Caco-2 (cell line): Measurements from ENCODE around the gene TMEM63B. TPM values are rescaled to one million over a fixed set of nuclear protein-coding genes. Genes with fewer than 3 reads are reported as not detected.
A peak's percentile ranks its signal among the peaks of the same experiment; 100 is the strongest.

Source experiments
- BruUV-seq: library from RNA; stranded (reverse); fragments of 400-500 nt; replicated peaks from 2 replicates; lab custom pipeline; 2021; lab: Mats Ljungman, UMichigan
- CTCF ChIA-PET: fragments of 300-600 bp; sonication (Branson Sonifier 250); formaldehyde crosslinking; loops from one replicate; lab custom pipeline; 2022; ENCODE audit warnings: antibody characterized with exemption; lab: Charles Lee
- POLR2A ChIA-PET: fragments of 300-600 bp; sonication (Branson Sonifier 250); formaldehyde crosslinking; loops from one replicate; lab custom pipeline; 2022; ENCODE audit warnings: antibody characterized with exemption; lab: Charles Lee
- DNase-seq, 2 experiments: peaks; one replicate each; pipeline versions ENCODE4 v3.0.0 to v3.0.0-alpha.2; 2020 to 2022
- H3K27me3 ChIP-seq: replicated peaks from 2 replicates; pipeline ENCODE4 v1.6.0; 2011; ENCODE audit warnings: low read length; ENCODE audit not compliant: control insufficient read depth, insufficient read depth
- H3K36me3 ChIP-seq: 2 replicates; pipeline ENCODE4 v1.5.1; 2011; ENCODE audit warnings: low read length; ENCODE audit not compliant: control insufficient read depth, insufficient read depth
- H3K4me1 ChIP-seq: fragments of 250-450 bp; sonication (Bioruptor Pico); 2 replicates; pipeline ENCODE4 v1.5.1; 2020; ENCODE audit warnings: mild to moderate bottlenecking
- H3K4me3 ChIP-seq: 2 replicates; pipeline ENCODE4 v1.5.1; 2011; ENCODE audit warnings: low read depth, mild to moderate bottlenecking, control low read depth, low read length
- H3K9me3 ChIP-seq: fragments of 250-450 bp; sonication (Bioruptor Pico); 2 replicates; pipeline ENCODE4 v1.5.1; 2020; ENCODE audit warnings: mild to moderate bottlenecking, moderate library complexity
- H3K27ac Mint-ChIP-seq: one replicate; pipeline ENCODE4 v1.8.0; 2022; ENCODE audit warnings: mixed read lengths; ENCODE audit not compliant: unreplicated experiment
- H3K27me3 Mint-ChIP-seq: one replicate; pipeline ENCODE4 v1.8.0; 2022; ENCODE audit warnings: mixed read lengths; ENCODE audit not compliant: insufficient read depth, unreplicated experiment
- H3K36me3 Mint-ChIP-seq: one replicate; pipeline ENCODE4 v1.8.0; 2022; ENCODE audit warnings: mild to moderate bottlenecking, mixed read lengths; ENCODE audit not compliant: insufficient read depth, unreplicated experiment
- H3K4me1 Mint-ChIP-seq: one replicate; pipeline ENCODE4 v1.8.0; 2022; ENCODE audit warnings: low read depth, mixed read lengths; ENCODE audit not compliant: unreplicated experiment
- H3K4me3 Mint-ChIP-seq: one replicate; pipeline ENCODE4 v1.8.0; 2022; ENCODE audit warnings: mild to moderate bottlenecking, moderate library complexity, mixed read lengths; ENCODE audit not compliant: unreplicated experiment
- H3K9me3 Mint-ChIP-seq: one replicate; pipeline ENCODE4 v1.8.0; 2022; ENCODE audit warnings: mixed read lengths; ENCODE audit not compliant: unreplicated experiment
- intact Hi-C: fragments of 100-400 bp; cut with micrococcal nuclease; formaldehyde crosslinking; loops from one replicate; pipeline ENCODE4 v1.10.0; 2022; ENCODE audit not compliant: unreplicated experiment
- total RNA-seq: library from RNA; stranded (reverse); gene quantifications from 2 replicates; pipeline ENCODE4 v1.2.3, GENCODE V29; 2022
- TF ChIP-seq, protein P1 (sequence below), 2 experiments: fragments of 200-600 bp in 1 of 2; IDR thresholded peaks; 1 replicate in 1 of 2; 2 replicates in 1 of 2; pipeline versions ENCODE4 v1.5.1 to v1.8.0; 2011 to 2022; ENCODE audit warnings: antibody characterized with exemption in 1 of 2, control low read depth in 1 of 2, inconsistent platforms in 1 of 2, low read depth in 1 of 2, low read length in 1 of 2, mild to moderate bottlenecking in 1 of 2, moderate library complexity in 1 of 2; ENCODE audit not compliant: insufficient read depth in 1 of 2, severe bottlenecking in 1 of 2, unreplicated experiment in 1 of 2

The TMEM63B gene
- total RNA-seq, 1 experiment from 2014 or later: 28.2 TPM

DNA sequence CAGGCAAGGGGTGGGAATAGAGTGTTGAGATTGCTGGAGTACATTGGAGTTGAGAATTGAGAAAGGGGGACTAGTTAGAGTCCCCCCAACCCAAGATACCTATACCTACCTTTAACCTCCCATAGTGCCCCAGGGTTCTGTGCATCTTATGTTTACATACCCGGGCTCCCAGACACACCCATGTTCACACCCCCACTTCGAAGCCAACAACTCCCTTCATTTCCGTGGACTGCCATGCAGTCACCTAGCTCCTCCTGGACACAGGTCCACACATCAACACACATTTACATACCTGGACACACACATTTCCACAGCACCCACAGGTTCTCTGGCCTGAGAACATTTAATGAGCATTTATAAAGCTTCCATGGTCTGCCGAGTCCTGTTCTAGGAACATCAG lies 5.1 kb downstream of the TMEM63B start:
- Histone ChIP-seq H3K4me1 (peaks cover 16% of the 10 kb centered on the region), H3K9me3 (no peaks in the 10 kb centered on the region), H3K27me3 (no peaks in the 10 kb centered on the region), H3K36me3 (no peaks in the 10 kb centered on the region; the same call in 1 of the 2 replicates), H3K4me3 (no peak overlapping the region)
- Mint-ChIP-seq H3K27me3 (no peaks in the 10 kb centered on the region), H3K36me3 (peaks cover 13% of the 10 kb centered on the region), H3K27ac (no peak overlapping the region), H3K4me1 (peaks cover 29% of the 10 kb centered on the region), H3K4me3 (no peak overlapping the region), H3K9me3 (no peaks in the 10 kb centered on the region)
- TF ChIP-seq, protein P1, sequence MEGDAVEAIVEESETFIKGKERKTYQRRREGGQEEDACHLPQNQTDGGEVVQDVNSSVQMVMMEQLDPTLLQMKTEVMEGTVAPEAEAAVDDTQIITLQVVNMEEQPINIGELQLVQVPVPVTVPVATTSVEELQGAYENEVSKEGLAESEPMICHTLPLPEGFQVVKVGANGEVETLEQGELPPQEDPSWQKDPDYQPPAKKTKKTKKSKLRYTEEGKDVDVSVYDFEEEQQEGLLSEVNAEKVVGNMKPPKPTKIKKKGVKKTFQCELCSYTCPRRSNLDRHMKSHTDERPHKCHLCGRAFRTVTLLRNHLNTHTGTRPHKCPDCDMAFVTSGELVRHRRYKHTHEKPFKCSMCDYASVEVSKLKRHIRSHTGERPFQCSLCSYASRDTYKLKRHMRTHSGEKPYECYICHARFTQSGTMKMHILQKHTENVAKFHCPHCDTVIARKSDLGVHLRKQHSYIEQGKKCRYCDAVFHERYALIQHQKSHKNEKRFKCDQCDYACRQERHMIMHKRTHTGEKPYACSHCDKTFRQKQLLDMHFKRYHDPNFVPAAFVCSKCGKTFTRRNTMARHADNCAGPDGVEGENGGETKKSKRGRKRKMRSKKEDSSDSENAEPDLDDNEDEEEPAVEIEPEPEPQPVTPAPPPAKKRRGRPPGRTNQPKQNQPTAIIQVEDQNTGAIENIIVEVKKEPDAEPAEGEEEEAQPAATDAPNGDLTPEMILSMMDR (IDR thresholded peaks at IDR 0.05; ENCODE audit: insufficient read depth in 1 of 2, low read depth in 1 of 2, low read length in 1 of 2, severe bottlenecking in 1 of 2, unreplicated experiment in 1 of 2): no peak
- CTCF ChIA-PET: interaction anchor here (0.6 to 1.4 kb wide), 2 partner anchors 19 to 41 kb away, joined by 3 read pairs; no protein-coding TSS in a partner anchor
- POLR2A ChIA-PET: interaction anchor here (0.5 to 0.6 kb wide), 2 partner anchors 31 to 124 kb away, joined by 4 to 5 read pairs; no protein-coding TSS in a partner anchor
- BruUV-seq: no TSS peak
- DNase-seq: no peak
- intact Hi-C loops: no loop called here

DNA sequence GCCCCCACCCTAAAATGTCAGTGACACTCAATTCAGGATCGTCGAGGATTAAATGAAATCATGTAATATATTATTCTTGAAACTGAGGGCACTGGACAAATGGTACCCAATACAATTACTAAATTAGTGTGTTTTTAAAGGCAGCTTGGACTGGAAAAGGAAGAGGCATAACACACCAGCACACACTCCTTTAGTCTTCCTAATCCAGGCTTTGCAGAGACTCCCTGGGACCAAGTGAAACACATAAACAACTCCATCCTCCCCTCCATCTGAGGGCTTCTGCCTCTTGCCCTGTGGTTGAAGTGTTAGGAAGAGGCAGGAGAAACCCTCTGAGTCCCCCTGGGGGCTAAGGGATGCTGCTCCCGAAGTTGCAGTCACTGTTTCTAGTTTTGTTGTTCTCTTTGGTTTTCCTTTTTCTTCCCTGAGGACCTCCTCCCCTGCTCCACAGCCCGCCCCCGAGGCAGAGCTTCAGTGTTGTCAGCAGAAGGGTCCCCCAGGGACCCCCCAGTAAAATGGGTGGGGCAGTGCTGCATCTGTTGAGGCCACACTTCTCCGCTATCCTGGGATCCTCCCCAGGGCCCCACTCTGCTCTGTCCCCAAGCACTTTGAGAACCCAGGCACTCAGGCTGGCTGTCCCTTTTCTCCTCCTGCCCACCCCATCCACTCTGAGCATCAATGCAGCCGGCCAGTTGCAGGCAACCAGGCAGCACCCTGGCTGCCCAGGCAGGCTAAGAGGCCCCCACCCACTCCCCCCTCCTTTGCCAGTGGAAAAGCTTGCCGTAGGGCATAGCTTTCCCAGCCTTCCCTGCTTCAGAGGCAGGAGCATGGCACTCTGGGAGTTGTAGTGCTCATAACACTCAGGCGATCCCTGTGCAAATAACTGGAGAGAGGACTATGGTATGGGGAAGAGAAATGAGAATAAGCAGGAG lies 5.9 kb downstream of the TMEM63B start:
- Mint-ChIP-seq H3K27ac (peak overlapping the region; percentile 60), H3K4me3 (no peak overlapping the region), H3K9me3 (no peaks in the 10 kb centered on the region), H3K27me3 (no peaks in the 10 kb centered on the region), H3K4me1 (peaks cover 29% of the 10 kb centered on the region), H3K36me3 (peaks cover 5% of the 10 kb centered on the region)
- intact Hi-C loops: loop anchor here (1.0 kb wide), 1 partner anchor 37 kb away; no protein-coding TSS in a partner anchor
- TF ChIP-seq, protein P1 (IDR thresholded peaks at IDR 0.05; ENCODE audit: insufficient read depth in 1 of 2, low read depth in 1 of 2, low read length in 1 of 2, severe bottlenecking in 1 of 2, unreplicated experiment in 1 of 2): no peak
- no peaks in the 10 kb centered on the region; the same call in 1 of the 2 replicates for H3K36me3 ChIP-seq
- ChIA-PET CTCF (interaction anchor here (0.6 to 1.4 kb wide), 5 partner anchors 20 to 247 kb away, joined by 3 to 6 read pairs (median 3); no protein-coding TSS in a partner anchor), POLR2A (interaction anchor here (0.6 to 1.0 kb wide), 4 partner anchors 21 to 124 kb away, joined by 3 to 7 read pairs (median 4); no protein-coding TSS in a partner anchor)
- no peaks in the 10 kb centered on the region for H3K27me3 ChIP-seq
- H3K4me3 ChIP-seq: no peak overlapping the region
- peak; percentile 76 to 80 for DNase-seq
- no TSS peak for BruUV-seq
- H3K4me1 ChIP-seq: peaks cover 16% of the 10 kb centered on the region
- no peaks in the 10 kb centered on the region for H3K9me3 ChIP-seq
